GM19351 (cell line): Measurements from ENCODE around the gene GDPD5.

Experiments
- ATAC-seq: cut with Tn5 transposase; IDR thresholded peaks from one replicate; pipeline ENCODE4 v1.9.1; 2021; ENCODE audit warnings: mild to moderate bottlenecking, moderate library complexity; ENCODE audit not compliant: unreplicated experiment

The GDPD5 gene

GRCh38 chr11:75474878-75475766 is 50.6 kb downstream of the GDPD5 start:
- ATAC-seq = peak; percentile 55

GRCh38 chr11:75474240-75474639 is 51.5 kb downstream of the GDPD5 start:
- ATAC-seq = no peak

- ATAC-seq = no peak
These were observed 52.1 kb downstream of the GDPD5 start for GRCh38 chr11:75473684-75474083.

- no peak for ATAC-seq
These were observed 53.5 kb downstream of the GDPD5 start for GRCh38 chr11:75472081-75472732.

- no peak for ATAC-seq
These were observed 54.4 kb downstream of the GDPD5 start for GRCh38 chr11:75471176-75471973.

DNA sequence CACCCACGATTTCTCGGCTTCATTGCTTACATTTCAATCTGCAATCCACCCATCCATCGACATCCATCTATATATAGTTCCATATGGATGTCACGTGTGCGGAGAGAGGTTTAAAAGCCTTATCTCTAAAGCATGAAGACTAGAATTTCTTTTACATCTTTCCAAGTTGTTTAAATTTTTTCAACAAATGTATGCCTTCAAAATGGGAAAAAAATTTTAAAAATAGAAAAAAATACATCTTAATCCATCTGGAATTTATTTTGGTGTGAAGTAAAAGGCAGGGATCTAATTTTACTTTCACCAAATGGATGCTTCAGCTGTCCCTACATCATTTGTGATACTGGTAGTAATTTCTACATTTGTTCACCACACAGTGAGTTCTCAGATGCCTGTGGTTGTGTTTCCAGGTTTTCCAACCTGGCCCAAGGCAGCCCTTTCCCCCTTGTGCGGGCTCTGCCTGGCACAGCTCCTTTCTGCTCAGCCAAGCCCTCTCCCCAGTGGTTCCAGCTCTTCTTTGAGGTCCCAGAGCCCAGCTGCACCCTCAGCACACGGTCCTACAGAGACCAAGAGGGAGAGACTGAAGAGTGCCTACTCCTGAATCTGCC is 55.2 kb downstream of the GDPD5 start:
- ATAC-seq = no peak

DNA sequence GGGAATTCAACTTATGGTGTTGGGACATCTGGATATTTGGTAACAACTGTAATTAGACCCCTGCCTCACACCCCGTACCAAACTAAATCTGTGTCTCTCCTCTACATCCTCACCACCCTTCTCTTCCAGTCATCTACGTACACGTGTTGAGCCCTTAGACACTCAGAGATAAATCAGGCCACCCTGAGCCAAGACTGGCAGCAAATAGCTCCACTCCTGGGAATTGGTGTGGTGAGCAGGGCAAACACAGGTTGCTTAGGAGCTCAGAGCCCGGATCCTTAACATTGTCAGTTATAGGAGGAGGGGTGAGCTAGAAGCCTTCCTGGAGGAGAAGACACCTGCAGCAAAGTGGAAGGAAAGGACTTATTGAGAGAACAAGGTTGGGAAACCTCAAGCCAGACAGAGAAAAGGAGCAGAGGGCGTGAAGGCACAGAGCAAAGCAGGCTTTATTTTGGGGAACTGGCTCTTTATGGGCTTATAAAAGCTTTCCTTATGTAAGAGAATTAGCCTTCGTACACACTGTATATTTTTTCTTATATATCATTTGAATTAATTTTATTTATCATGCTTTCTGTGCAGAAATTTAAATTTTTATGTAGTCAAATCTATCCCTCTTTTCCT is 55.8 kb downstream of the GDPD5 start:
- ATAC-seq = no peak

GRCh38 chr11:75468534-75469340 is 57.0 kb downstream of the GDPD5 start:
- no peak for ATAC-seq

DNA sequence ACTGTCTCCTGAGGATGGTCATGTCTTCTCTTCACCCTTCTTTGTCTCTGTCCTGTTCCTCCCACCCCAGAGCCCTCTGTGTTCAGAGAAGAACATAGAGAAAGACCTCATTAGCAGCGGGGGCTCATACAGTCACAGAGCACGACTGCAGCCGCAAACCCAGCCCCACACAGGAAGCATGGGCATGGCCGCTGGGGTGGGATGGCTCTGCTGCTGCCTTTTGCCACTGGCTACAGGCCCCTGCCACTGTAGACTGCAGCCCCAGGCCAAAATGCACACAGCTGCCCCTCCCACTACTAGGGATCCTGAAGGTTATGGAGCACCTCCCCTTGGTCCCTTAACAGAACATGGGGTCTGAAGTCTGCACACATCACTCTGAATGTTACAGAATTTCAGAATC is 57.9 kb downstream of the GDPD5 start:
- no peak for ATAC-seq

GRCh38 chr11:75467311-75467710 is 58.4 kb downstream of the GDPD5 start:
- ATAC-seq = no peak

DNA sequence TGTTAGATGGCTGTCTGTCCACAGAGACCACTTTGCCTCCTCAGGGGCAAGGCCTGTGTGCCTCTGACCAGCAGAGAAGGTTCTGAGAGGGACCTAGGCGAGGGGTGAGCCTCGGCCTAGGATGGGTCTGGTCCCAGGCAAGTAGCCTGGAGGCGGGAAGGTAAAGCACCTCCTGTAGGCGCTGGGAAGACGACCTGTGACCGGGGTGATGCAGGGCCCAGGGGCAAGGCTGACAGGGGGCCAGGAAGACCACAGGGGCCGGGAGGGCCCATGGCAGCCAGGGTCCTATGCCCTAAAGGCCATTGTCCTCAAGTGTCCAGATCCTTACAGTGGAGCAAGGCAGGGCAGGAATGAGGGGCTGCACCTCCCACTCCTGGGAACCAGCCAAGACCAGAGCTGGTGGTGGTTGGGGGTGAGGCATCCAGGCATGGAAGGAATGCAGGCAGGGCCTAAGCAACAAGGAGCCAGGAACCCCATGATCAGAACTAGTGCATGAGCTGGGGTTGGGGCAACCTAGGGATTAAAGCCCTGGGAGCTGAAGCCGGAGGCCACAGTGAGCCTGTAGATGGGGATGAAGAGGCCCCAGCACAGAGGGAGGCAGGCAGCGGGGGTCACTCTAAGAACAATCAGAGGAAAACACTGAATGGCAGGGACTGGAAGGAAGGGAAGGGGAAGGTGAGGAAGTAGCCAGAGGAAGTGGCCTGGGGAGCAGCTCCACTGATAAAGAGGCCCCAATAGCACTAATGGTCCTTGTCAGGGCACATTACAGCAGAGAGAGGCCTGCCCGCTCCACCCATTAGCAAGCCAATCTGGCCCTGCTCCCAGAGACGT is 59.8 kb downstream of the GDPD5 start:
- ATAC-seq = no peak

DNA sequence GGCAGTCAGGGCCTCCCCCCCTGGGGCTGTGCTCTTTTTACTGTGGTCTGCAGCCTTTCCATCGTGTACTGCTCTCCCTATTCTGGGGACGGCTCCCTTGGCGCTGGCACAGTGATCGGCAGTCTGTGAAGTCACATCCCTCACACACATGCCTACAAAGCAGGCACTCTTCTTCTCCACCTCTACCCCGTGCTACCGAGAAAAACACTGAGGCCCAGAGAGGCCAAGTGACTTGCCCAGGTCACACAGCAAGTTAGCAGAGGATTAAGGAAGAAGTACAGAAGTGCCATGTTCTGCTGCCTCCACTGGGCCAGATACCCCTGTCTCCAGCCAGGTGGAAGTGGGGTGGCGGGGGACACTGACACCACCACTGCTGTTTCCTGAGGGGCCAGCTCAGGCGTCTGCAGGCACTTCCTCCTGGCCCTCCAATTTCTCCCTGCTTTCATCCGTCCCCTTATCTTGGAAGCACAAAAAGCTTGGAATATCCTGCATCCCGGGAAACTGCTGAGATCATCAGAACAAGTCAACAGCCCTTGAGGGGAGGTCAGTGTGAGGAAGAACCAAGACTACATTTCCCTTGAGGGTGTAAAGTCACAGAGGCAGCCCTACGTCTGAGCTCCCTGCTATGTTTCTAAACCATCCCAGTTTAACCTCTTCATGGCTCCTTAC is 62.5 kb downstream of the GDPD5 start:
- no peak for ATAC-seq

- ATAC-seq = no peak
These were observed 63.6 kb downstream of the GDPD5 start for GRCh38 chr11:75462117-75462653.

DNA sequence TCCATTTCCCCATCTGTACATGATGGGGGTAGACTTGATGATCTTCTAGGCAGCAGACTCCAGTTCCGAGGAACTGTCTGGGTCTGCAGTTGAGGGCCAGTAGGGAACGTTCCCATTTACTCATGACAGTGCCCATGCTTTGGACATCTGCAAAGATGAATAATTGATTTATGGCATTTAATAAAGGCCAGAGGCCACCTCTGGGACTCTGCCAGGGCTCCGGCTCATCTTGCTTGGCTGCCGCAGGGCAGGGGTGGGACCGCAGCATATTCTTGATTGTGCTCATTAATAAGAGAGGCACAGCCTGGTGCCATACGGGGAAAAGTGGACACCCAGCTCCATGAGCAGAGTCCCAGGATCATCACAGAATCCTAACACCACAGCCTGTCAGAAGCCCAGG is 64.6 kb downstream of the GDPD5 start:
- no peak for ATAC-seq

GRCh38 chr11:75456596-75457183 is 69.1 kb downstream of the GDPD5 start:
- no peak for ATAC-seq

- no peak for ATAC-seq
These were observed 70.8 kb downstream of the GDPD5 start for GRCh38 chr11:75454987-75455386.

- ATAC-seq = no peak
These were observed 71.7 kb downstream of the GDPD5 start for GRCh38 chr11:75453916-75454655.
